Heart right ventricle (tissue), 16 donors: Measurements from ENCODE around the gene THTPA. TPM values are rescaled to one million over a fixed set of nuclear protein-coding genes. Genes with fewer than 3 reads are reported as not detected.

ENCODE experiments used
- ATAC-seq, 8 donors: fragments of 200-7000 bp; cut with Tn5 transposase; one replicate each; pipeline ENCODE4 v1.9.1; 2020; ENCODE audit warnings: mild to moderate bottlenecking in 8 of 8, moderate library complexity in 8 of 8, moderate number of reproducible peaks in 1 of 8
- DNase-seq, 2 donors: peaks; one replicate each; pipeline ENCODE4 v3.0.0-alpha.2; 2020
- H3K27ac ChIP-seq, 10 donors: fragments of 200-600 bp; sonication (generic) in 2 of 10; one replicate each; pipeline versions ENCODE4 v1.5.0 to v1.8.0; 2020 to 2022; ENCODE audit warnings: mild to moderate bottlenecking in 3 of 10
- H3K27me3 ChIP-seq, 7 donors: fragments of 200-600 bp; one replicate each; pipeline ENCODE4 v1.8.0; 2021 to 2022; ENCODE audit warnings: mild to moderate bottlenecking in 2 of 7
- H3K36me3 ChIP-seq, 9 donors: fragments of 200-600 bp; sonication (generic) in 1 of 9; one replicate each; pipeline versions ENCODE4 v1.5.0 to v1.8.0; 2020 to 2022; ENCODE audit warnings: mild to moderate bottlenecking in 2 of 9
- H3K4me1 ChIP-seq, 9 donors: fragments of 200-600 bp; sonication (generic) in 1 of 9; one replicate each; pipeline versions ENCODE4 v1.5.0 to v1.8.0; 2020 to 2022; ENCODE audit warnings: mild to moderate bottlenecking in 4 of 9
- H3K4me3 ChIP-seq, 10 donors: fragments of 200-600 bp; sonication (generic) in 2 of 10; one replicate each; pipeline versions ENCODE4 v1.5.0 to v1.8.0; 2020 to 2022; ENCODE audit warnings: mild to moderate bottlenecking in 7 of 10, moderate library complexity in 2 of 10
- H3K9me3 ChIP-seq, 11 donors: fragments of 200-600 bp in 10 of 11; sonication (generic) in 2 of 11; one replicate each; pipeline versions ENCODE4 v1.5.0 to v1.8.0; 2013 to 2022; ENCODE audit warnings: mild to moderate bottlenecking in 2 of 11, control low read depth in 1 of 11, moderate library complexity in 1 of 11
- WGBS, 2 donors: extraction: QIAGEN DNeasy Blood & Tissue Kit; methylation state at CpG; one replicate each; pipeline ENCODE4 v1.1.7; 2013; ENCODE audit warnings: inconsistent platforms in 1 of 2; 5-methylcytosine and 5-hydroxymethylcytosine counted together
- intact Hi-C, 10 donors: fragments of 100-400 bp; cut with DNase I; formaldehyde crosslinking; loops; one replicate each; pipeline versions ENCODE4 v1.11.1 to v1.14.2; 2022
- polyA plus RNA-seq, 2 donors: library from polyadenylated mRNA; stranded (reverse); fragments of 200-250 nt; gene quantifications; one replicate each; pipeline ENCODE4 v1.2.3, GENCODE V29; 2013
- total RNA-seq, 10 donors: library from RNA; stranded (reverse); fragmentation: NEBNext Ultra II Directional in 3 of 10; extraction: Animal tissue kit (Norgen Biotek cat#: 25700) in 3 of 10; gene quantifications; one replicate each; pipeline versions ENCODE4 v1.2.1 to v1.2.4, GENCODE V29; 2021 to 2023
- TF ChIP-seq, protein P1 (sequence below), 9 donors: fragments of 200-600 bp; sonication (generic) in 2 of 9; IDR thresholded peaks; one replicate each; pipeline versions ENCODE4 v1.5.0 to v1.8.0; 2021 to 2022; ENCODE audit warnings: antibody characterized with exemption in 9 of 9, mild to moderate bottlenecking in 5 of 9, moderate library complexity in 1 of 9
- donor health status: Arrhythmogenic right ventricular cardiomyopathy.
- donor health status: ischemic (EF 13 %, LVEDD 7.1; RV severe dilation, severe dysfunction).
- donor health status: healthy with polysubstance abuse.
- donor health status: DM: no; HTN: yes; CAD: no.
- donor health status: DM: no; HTN: no; CAD: no.
- donor health status: ischemic (EF 25% LVEDD 6.9; RV normal size, moderate dysfunction).
- donor health status: ischemic (EF 25% LVEDD 5.7; RV mildly dilated, moderate dysfunction).
- donor health status: healthy.
- donor health status: DM: yes; HTN: yes; CAD: no.
- donor health status: Ischemic cardiomyopathy.
- donor health status: ischemic (EF 35%, LVEDD 5.7; RV mildly dilated, moderate dysfunction).
- donor health status: nonischemic (EF 11% LVEDD 7.7; RV severe dilation, severe dysfunction).
- donor health status: DM: yes; HTN: yes; CAD: no.
- donor health status: PGD.
- donor health status: ischemic (EF 29% LVEDD 5.4; RV normal size, mild dysfunction).
- donor health status: nonischemic (EF 23%, LVEDD 6.1; RV moderate dilation, normal function).

The THTPA gene
- total and polyA plus RNA-seq, 12 donors: 8.7 to 27.9 (median 18.0) TPM

DNA sequence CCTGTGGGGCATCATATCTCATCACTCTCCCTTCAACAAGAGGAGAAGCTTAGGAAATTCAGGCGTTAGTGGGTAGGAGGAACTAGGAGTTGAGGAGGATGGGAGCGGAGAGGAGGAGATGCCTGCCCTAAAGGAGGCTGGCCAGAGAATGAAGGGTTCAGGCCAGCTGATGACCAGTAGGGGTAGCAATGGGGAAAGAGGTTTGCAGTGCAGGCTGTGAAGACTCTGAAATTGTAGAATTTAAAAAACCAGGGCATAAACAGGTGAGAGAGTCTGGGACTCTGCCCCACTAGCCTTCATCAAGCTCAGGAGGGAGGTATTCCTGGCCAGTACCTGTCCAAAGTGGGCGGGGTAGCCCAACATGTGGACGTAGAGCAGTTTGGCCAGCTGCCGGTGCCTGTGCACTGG lies 10.7 kb downstream of the THTPA start:
- 9 to 20% methylated on average over 5 of the region's 5 CpGs for WGBS, 2 donors
- H3K4me3 ChIP-seq: peak overlapping the region; percentile 59 to 78 (median 64)
- intact Hi-C loops: loop anchor here in 3 of 10 donors (10.0 kb wide), 2 partner anchors 242 to 302 kb away; partner anchors contain the start of gene PABPN1 (in 2 of the 3)
- peaks cover 0 to 41% (median 0%) of the 10 kb centered on the region in 9 donors for H3K36me3 ChIP-seq
- peak in 5 of 8 donors; percentile 1 to 22 (median 18) for ATAC-seq
- peaks cover 2 to 28% (median 12%) of the 10 kb centered on the region in 9 donors for H3K4me1 ChIP-seq
- no peaks in the 10 kb centered on the region for H3K9me3 ChIP-seq
- H3K27me3 ChIP-seq: peaks cover 0 to 9% (median 0%) of the 10 kb centered on the region in 7 donors
- DNase-seq: no peak
- TF ChIP-seq, protein P1, sequence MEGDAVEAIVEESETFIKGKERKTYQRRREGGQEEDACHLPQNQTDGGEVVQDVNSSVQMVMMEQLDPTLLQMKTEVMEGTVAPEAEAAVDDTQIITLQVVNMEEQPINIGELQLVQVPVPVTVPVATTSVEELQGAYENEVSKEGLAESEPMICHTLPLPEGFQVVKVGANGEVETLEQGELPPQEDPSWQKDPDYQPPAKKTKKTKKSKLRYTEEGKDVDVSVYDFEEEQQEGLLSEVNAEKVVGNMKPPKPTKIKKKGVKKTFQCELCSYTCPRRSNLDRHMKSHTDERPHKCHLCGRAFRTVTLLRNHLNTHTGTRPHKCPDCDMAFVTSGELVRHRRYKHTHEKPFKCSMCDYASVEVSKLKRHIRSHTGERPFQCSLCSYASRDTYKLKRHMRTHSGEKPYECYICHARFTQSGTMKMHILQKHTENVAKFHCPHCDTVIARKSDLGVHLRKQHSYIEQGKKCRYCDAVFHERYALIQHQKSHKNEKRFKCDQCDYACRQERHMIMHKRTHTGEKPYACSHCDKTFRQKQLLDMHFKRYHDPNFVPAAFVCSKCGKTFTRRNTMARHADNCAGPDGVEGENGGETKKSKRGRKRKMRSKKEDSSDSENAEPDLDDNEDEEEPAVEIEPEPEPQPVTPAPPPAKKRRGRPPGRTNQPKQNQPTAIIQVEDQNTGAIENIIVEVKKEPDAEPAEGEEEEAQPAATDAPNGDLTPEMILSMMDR (IDR thresholded peaks at IDR 0.05): peak in 4 of 9 donors; percentile 4 to 26 (median 20)
- H3K27ac ChIP-seq: peak overlapping the region in 8 of 10 donors; percentile 61 to 90 (median 71)

DNA sequence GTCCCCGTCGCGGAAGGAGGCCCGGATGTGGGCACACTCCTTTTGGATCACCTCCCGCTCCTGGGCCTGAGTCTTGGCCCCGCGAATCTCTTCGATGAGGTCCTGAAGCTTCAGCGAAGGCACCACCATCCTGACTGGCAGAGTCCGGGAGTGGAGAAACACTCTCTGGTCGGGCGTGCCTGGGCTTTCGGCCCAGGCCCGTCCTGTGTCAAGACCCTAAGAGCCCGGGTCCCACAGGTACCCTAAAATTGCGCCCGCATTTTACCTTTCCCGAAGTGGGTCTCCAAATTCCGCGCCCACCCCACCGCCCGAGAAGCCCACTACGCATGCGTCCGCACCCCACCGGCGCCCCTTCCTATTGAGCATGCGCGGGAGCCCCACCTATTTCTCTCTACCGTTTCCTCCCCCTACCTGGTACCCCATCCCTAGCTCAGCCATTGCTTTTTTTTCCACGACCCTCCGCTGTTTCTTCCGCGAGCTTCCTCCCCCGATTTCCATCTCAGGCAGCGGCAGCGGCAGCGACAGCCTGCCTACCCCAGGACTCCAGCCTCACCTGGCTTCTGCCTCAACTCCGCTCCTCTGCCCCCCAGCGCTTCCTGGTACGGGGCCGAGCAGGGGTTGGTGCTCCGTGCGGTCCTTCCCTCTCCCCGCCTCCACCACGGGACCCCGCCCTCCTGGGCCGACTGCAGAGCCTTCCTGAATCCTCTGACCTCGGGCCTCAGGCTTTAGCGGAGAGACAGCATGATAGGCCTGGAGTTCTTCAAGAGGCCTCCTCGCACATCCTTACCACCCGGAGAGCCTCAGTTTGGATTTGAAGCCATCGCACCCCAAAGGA lies 11.3 kb downstream of the THTPA start, which contains the start of gene AP1G2:
Gene AP1G2, minus strand, starts transcription at position 606 of the 835 bp plus-strand sequence. Its CDS starts 477 bp downstream, at position 129.
- DNase-seq: peak; percentile 84 to 85
- peak; percentile 59 to 89 (median 82) for ATAC-seq
- TF ChIP-seq, protein P1 (IDR thresholded peaks at IDR 0.05): no peak
- Histone ChIP-seq H3K36me3 (peaks cover 0 to 35% (median 0%) of the 10 kb centered on the region in 9 donors), H3K27ac (peak within 1 kb of the TSS in 8 of 10 donors; percentile 61 to 90 (median 71)), H3K9me3 (no peaks in the 10 kb centered on the region), H3K4me3 (peak within 1 kb of the TSS; percentile 59 to 78 (median 64)), H3K4me1 (peaks cover 2 to 34% (median 16%) of the 10 kb centered on the region in 9 donors), H3K27me3 (peaks cover 0 to 12% (median 0%) of the 10 kb centered on the region in 7 donors)
- intact Hi-C loops: loop anchor here in 3 of 10 donors (10.0 kb wide), 2 partner anchors 243 to 303 kb away; partner anchors contain the start of gene PABPN1 (in 2 of the 3)
- 2% methylated on average over 52 to 53 of the region's 53 CpGs for WGBS, 2 donors

DNA sequence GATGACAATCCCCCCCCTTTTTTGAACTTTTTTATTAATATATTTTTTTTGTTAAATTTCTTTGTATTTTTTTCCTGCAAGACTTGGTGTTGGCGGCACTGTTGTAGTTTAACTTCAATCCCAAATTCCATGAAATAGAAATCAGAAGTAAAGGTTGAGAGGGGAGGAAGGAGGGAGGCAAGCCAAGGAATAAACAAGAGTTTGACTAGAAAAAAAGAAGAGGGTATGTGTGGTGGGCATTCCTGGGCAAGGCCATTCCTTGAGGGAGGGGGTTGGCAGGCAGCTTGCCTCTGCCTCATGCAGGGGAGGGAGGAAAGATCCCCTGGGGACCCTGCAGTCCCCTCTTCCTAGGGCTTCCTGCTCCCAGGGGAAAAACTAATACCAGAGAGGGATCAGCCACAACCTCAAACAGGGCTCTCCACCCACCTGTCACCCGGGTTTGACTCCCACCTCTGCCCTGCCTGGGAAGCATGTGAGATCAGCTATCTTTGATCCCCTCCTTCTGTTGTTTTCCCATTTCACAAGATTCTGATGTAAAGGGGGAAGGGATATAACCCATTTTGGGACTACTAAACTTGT lies 12.0 kb downstream of the THTPA start:
- ATAC-seq (no peak), DNase-seq (no peak)
- 74 to 79% methylated on average over 2 of the region's 2 CpGs for WGBS, 2 donors
- H3K27me3 ChIP-seq: peaks cover 0 to 16% (median 2%) of the 10 kb centered on the region in 7 donors
- intact Hi-C loops: loop anchor here in 3 of 10 donors (10.0 kb wide), 2 partner anchors 243 to 303 kb away; partner anchors contain the start of gene PABPN1 (in 2 of the 3)
- H3K4me1 ChIP-seq: peaks cover 2 to 38% (median 17%) of the 10 kb centered on the region in 9 donors
- H3K27ac ChIP-seq: peak overlapping the region in 8 of 10 donors; percentile 61 to 90 (median 71)
- peaks cover 0 to 30% (median 0%) of the 10 kb centered on the region in 9 donors for H3K36me3 ChIP-seq
- peak overlapping the region in 9 of 10 donors; percentile 59 to 78 (median 61) for H3K4me3 ChIP-seq
- no peaks in the 10 kb centered on the region for H3K9me3 ChIP-seq
- TF ChIP-seq, protein P1 (IDR thresholded peaks at IDR 0.05): no peak
